ENCODE measurements around the gene OR2T1. TPM values are rescaled to one million over a fixed set of nuclear protein-coding genes. Genes with fewer than 3 reads are reported as not detected.

OR2T1 gene
- total and polyA plus RNA-seq, 2 experiments from 2014 or later: not detected

DNA sequence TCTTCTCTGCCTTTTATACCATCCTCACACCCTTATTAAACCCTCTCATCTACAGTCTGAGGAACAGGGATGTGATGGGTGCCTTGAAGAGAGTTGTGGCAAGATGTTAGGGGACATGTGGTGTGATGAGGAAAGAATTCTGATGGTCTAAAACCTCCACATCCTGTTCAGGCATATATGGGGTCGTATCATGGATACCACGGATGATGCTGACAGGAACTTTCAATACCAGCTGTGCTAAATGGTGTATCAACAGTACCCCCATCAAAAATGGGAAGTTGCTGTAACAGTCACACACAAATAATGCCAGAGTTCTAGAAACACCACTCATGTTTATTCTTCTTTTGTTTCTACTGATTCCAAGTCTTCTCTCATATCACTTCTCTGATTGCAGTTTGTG is 14.4 kb upstream of the OR2T1 start:
- in situ Hi-C loops (cut with MboI): no loop called here

DNA sequence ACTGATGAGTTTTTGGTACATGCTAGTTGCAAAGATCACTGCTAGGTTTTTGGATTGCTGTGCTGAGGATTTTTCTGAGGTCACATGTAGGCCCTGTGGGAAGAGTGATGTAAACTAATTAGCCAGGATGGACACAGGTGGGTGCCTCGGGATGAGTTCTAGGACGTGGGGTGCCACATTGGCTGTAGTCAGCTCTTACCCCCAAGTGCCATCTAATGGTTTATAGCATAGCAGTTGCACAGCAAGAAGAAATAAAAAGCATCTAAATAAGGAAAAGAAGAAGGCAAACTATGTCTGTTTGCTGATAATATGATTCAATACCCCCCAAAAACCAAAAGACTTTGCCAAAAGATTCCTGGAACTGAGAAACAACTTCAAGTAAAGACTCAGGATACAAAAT is 9.8 kb upstream of the OR2T1 start:
- TF ChIP-seq EZH2phosphoT487 (IDR thresholded peaks at IDR 0.05; ENCODE audit: insufficient read depth, low read depth) (no peak), EZH2 (IDR thresholded peaks at IDR 0.05; ENCODE audit: insufficient read depth, poor library complexity, severe bottlenecking) (no peak)
- H2AFZ ChIP-seq: no peak overlapping the region
- H3K27ac ChIP-seq: no peak overlapping the region
- H3K4me2 ChIP-seq (ENCODE audit: unreplicated experiment): no peak overlapping the region
- no peaks in the 10 kb centered on the region for H4K20me1 ChIP-seq (ENCODE audit: insufficient read depth)
- in situ Hi-C loops (cut with MboI): no loop called here
- H3K79me2 ChIP-seq (ENCODE audit: insufficient read depth): no peaks in the 10 kb centered on the region
- WGBS, 2 experiments (ENCODE audit: low coverage in 1 of 2, low lambda C conversion rate in 2 of 2, missing lambda C conversion rate in 2 of 2): 7 to 8% methylated on average over 2 of the region's 2 CpGs
- H3F3A ChIP-seq (ENCODE audit: insufficient read depth): no peaks in the 10 kb centered on the region
- H3K27me3 ChIP-seq (replicated peaks; ENCODE audit: insufficient read depth): no peaks in the 10 kb centered on the region
- H3K9me2 ChIP-seq (ENCODE audit: insufficient read depth): no peaks in the 10 kb centered on the region
- H3K9me3 ChIP-seq (ENCODE audit: low read depth): no peaks in the 10 kb centered on the region
- H3K4me3 ChIP-seq: no peak overlapping the region
- H3K4me1 ChIP-seq (ENCODE audit: insufficient read depth): no peaks in the 10 kb centered on the region
- no peak overlapping the region for H3K9ac ChIP-seq
- DNase-seq: no peak
- H3K36me3 ChIP-seq (ENCODE audit: low read depth): no peaks in the 10 kb centered on the region

More for the DNA sequence above, 14.4 kb upstream of the OR2T1 start:
- Histone ChIP-seq H3K9ac (no peak overlapping the region), H3K4me3 (no peak overlapping the region), H3K9me3 (ENCODE audit: low read depth) (no peaks in the 10 kb centered on the region), H3K79me2 (ENCODE audit: insufficient read depth) (no peaks in the 10 kb centered on the region), H3K36me3 (ENCODE audit: low read depth) (no peaks in the 10 kb centered on the region), H3K27ac (no peak overlapping the region), H4K20me1 (ENCODE audit: insufficient read depth) (no peaks in the 10 kb centered on the region), H3K4me1 (ENCODE audit: insufficient read depth) (no peaks in the 10 kb centered on the region), H3K4me2 (ENCODE audit: unreplicated experiment) (no peak overlapping the region), H3F3A (ENCODE audit: insufficient read depth) (no peaks in the 10 kb centered on the region), H3K27me3 (replicated peaks; ENCODE audit: insufficient read depth) (no peaks in the 10 kb centered on the region), H2AFZ (no peak overlapping the region), H3K9me2 (ENCODE audit: insufficient read depth) (no peaks in the 10 kb centered on the region)
- WGBS, 2 experiments (ENCODE audit: low coverage in 1 of 2, low lambda C conversion rate in 2 of 2, missing lambda C conversion rate in 2 of 2): 3 to 9% methylated on average over 2 of the region's 2 CpGs
- no peak for DNase-seq
- TF ChIP-seq EZH2 (IDR thresholded peaks at IDR 0.05; ENCODE audit: insufficient read depth, poor library complexity, severe bottlenecking): no peak
- TF ChIP-seq EZH2phosphoT487 (IDR thresholded peaks at IDR 0.05; ENCODE audit: insufficient read depth, low read depth): no peak

GRCh38 chr1:248404024-248404423 is 1.2 kb downstream of the OR2T1 start:
- 65 to 76% methylated on average over 6 of the region's 6 CpGs for WGBS, 2 experiments (ENCODE audit: low coverage in 1 of 2, low lambda C conversion rate in 2 of 2, missing lambda C conversion rate in 2 of 2)
- H3K4me2 ChIP-seq (ENCODE audit: unreplicated experiment): no peak overlapping the region
- no peaks in the 10 kb centered on the region for H3K9me3 ChIP-seq (ENCODE audit: low read depth)
- no peak overlapping the region for H3K9ac ChIP-seq
- no peaks in the 10 kb centered on the region for H4K20me1 ChIP-seq (ENCODE audit: insufficient read depth)
- H2AFZ ChIP-seq: no peak overlapping the region
- H3K9me2 ChIP-seq (ENCODE audit: insufficient read depth): no peaks in the 10 kb centered on the region
- no peak overlapping the region for H3K4me3 ChIP-seq
- no peak for TF ChIP-seq EZH2phosphoT487 (IDR thresholded peaks at IDR 0.05; ENCODE audit: insufficient read depth, low read depth)
- TF ChIP-seq EZH2 (IDR thresholded peaks at IDR 0.05; ENCODE audit: insufficient read depth, poor library complexity, severe bottlenecking): no peak
- no peaks in the 10 kb centered on the region for H3F3A ChIP-seq (ENCODE audit: insufficient read depth)
- H3K36me3 ChIP-seq (ENCODE audit: low read depth): no peaks in the 10 kb centered on the region
- no peaks in the 10 kb centered on the region for H3K27me3 ChIP-seq (replicated peaks; ENCODE audit: insufficient read depth)
- H3K79me2 ChIP-seq (ENCODE audit: insufficient read depth): no peaks in the 10 kb centered on the region
- in situ Hi-C loops (cut with MboI): no loop called here
- no peak for DNase-seq
- no peaks in the 10 kb centered on the region for H3K4me1 ChIP-seq (ENCODE audit: insufficient read depth)
- no peak overlapping the region for H3K27ac ChIP-seq

DNA sequence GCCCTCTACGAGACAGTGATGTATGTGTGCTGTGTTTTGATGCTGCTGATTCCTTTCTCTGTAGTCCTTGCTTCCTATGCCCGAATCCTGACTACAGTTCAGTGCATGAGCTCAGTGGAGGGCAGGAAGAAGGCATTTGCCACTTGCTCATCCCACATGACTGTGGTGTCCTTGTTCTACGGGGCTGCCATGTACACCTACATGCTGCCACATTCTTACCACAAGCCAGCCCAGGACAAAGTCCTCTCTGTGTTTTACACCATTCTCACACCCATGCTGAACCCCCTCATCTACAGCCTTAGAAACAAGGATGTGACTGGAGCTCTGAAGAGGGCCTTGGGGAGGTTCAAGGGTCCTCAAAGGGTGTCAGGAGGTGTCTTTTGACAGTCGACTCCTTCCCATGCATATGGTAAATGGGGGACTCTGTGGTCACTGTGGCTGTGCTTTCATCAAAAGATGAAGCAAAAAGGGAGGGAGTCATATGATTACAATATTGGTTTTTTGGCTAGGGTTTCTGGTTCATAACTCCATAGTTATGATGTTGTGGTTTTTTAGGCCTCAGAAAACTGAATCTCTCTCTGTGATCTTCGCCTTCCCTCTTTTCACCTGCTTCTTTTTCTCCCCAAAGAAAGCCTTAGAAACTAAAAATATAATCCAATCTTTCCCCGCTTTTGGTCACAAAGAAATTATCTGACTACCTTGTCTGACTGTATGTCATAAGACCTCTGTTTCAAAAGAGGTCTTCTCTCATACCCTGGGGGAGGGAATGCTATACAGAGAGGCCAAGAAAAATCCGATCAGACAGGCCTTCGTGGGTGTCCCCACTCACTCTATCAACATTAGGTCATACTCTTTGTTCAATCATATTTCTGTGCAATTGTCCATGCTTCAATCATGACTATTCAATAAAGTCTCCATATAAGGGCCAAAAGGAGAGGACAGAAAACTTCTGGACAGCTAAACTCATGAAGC is 4.2 kb downstream of the OR2T1 start:
- H3K4me1 ChIP-seq (ENCODE audit: insufficient read depth): no peaks in the 10 kb centered on the region
- no peak for DNase-seq
- H3K36me3 ChIP-seq (ENCODE audit: low read depth): no peaks in the 10 kb centered on the region
- in situ Hi-C loops (cut with MboI): no loop called here
- H3K9me2 ChIP-seq (ENCODE audit: insufficient read depth): no peaks in the 10 kb centered on the region
- TF ChIP-seq EZH2phosphoT487 (IDR thresholded peaks at IDR 0.05; ENCODE audit: insufficient read depth, low read depth): no peak
- TF ChIP-seq EZH2 (IDR thresholded peaks at IDR 0.05; ENCODE audit: insufficient read depth, poor library complexity, severe bottlenecking): no peak
- H3K4me3 ChIP-seq: no peak overlapping the region
- no peak overlapping the region for H2AFZ ChIP-seq
- 8 to 9% methylated on average over 8 of the region's 8 CpGs for WGBS, 2 experiments (ENCODE audit: low coverage in 1 of 2, low lambda C conversion rate in 2 of 2, missing lambda C conversion rate in 2 of 2)
- H3F3A ChIP-seq (ENCODE audit: insufficient read depth): no peaks in the 10 kb centered on the region
- H3K9me3 ChIP-seq (ENCODE audit: low read depth): no peaks in the 10 kb centered on the region
- no peak overlapping the region for H3K27ac ChIP-seq
- H3K27me3 ChIP-seq (replicated peaks; ENCODE audit: insufficient read depth): no peaks in the 10 kb centered on the region
- H3K4me2 ChIP-seq (ENCODE audit: unreplicated experiment): no peak overlapping the region
- no peaks in the 10 kb centered on the region for H3K79me2 ChIP-seq (ENCODE audit: insufficient read depth)
- H3K9ac ChIP-seq: no peak overlapping the region
- H4K20me1 ChIP-seq (ENCODE audit: insufficient read depth): no peaks in the 10 kb centered on the region
